ENCODE results near the gene VN1R4.

DNA sequence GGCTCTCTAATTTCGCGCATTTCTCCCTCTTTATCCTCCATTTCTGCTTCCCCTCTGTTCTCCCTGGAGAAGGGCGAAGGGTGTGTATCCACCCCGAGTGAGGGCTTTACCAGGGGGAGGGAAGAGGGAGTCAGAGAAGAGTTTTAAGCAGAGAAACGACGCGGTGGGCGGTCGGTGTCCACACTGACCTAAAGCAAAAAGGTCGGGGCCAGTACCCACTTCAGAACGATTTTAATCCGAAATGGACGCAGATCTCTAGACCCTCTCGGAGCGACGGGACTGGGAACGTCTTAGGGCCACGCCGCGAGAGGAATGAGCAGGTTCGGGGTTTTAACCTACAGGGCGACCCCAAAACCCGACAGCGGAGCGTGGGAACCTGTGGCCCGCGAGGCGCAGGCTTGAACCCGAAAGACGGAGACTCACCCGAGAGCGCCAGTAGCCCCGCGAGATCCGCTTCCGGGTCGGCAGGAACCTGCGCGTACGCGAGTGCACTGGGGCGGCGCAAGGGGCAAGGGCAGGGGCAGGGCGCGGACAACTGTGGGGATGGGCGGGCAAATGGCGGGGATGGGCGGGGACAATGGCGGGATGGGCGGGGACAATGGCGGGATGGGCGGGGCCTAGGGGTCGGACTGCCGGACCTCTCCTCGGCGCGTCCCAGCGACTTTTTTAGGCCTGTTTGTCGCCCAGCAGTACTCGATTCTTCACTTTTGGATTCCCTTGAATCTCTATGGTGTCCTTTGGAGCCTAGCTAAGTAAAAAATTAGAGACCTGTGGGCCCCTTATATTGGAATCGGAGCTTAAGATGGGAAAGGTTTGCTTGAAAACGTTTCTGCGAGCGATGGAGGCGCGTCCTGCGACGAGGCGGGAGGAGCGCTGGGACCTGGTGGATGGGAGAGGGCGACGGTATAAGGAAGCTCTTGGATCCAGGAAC is 12.8 kb downstream of the VN1R4 start, which contains the start of gene ZNF677:
- TF ChIP-seq, protein P1, sequence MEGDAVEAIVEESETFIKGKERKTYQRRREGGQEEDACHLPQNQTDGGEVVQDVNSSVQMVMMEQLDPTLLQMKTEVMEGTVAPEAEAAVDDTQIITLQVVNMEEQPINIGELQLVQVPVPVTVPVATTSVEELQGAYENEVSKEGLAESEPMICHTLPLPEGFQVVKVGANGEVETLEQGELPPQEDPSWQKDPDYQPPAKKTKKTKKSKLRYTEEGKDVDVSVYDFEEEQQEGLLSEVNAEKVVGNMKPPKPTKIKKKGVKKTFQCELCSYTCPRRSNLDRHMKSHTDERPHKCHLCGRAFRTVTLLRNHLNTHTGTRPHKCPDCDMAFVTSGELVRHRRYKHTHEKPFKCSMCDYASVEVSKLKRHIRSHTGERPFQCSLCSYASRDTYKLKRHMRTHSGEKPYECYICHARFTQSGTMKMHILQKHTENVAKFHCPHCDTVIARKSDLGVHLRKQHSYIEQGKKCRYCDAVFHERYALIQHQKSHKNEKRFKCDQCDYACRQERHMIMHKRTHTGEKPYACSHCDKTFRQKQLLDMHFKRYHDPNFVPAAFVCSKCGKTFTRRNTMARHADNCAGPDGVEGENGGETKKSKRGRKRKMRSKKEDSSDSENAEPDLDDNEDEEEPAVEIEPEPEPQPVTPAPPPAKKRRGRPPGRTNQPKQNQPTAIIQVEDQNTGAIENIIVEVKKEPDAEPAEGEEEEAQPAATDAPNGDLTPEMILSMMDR (IDR thresholded peaks at IDR 0.05), result no peak
- no peak for TF ChIP-seq EZH2 (IDR thresholded peaks at IDR 0.05; ENCODE audit: borderline replicate concordance, insufficient read depth, low read depth, low read length, poor library complexity, severe bottlenecking)
